GM10248 (cell line): ENCODE measurements around the gene KLRB1.

Experiments
- CTCF ChIA-PET: fragments of 300-600 bp; sonication (Branson Sonifier 250); formaldehyde crosslinking; extraction: SDS; loops from one replicate; lab custom pipeline; 2021; ENCODE audit warnings: antibody characterized with exemption; lab: Yijun Ruan, JAX
- POLR2A ChIA-PET: fragments of 350-650 bp; sonication (Branson Sonifier 250); formaldehyde crosslinking; extraction: SDS; loops from one replicate; lab custom pipeline; 2020; ENCODE audit warnings: antibody characterized with exemption; lab: Yijun Ruan, JAX
- DNase-seq: peaks from one replicate; pipeline ENCODE4 v3.0.0; 2012; ENCODE audit errors: extremely low spot score
- TF ChIP-seq, protein P1 (sequence below): IDR thresholded peaks from 2 replicates; pipeline ENCODE4 v1.5.1; 2012; ENCODE audit warnings: mild to moderate bottlenecking, low read depth; ENCODE audit errors: extremely low read depth, missing control alignments, control extremely low read depth

Gene KLRB1

GRCh38 chr12:9636851-9637206 is 29.1 kb upstream of the KLRB1 start:
- POLR2A ChIA-PET = no interaction called here
- CTCF ChIA-PET = interaction anchor here (1.0 to 4.2 kb wide), 5 partner anchors 29 to 113 kb away, joined by 3 to 21 read pairs (median 3); no protein-coding TSS in a partner anchor
- DNase-seq = no peak
- TF ChIP-seq, protein P1, sequence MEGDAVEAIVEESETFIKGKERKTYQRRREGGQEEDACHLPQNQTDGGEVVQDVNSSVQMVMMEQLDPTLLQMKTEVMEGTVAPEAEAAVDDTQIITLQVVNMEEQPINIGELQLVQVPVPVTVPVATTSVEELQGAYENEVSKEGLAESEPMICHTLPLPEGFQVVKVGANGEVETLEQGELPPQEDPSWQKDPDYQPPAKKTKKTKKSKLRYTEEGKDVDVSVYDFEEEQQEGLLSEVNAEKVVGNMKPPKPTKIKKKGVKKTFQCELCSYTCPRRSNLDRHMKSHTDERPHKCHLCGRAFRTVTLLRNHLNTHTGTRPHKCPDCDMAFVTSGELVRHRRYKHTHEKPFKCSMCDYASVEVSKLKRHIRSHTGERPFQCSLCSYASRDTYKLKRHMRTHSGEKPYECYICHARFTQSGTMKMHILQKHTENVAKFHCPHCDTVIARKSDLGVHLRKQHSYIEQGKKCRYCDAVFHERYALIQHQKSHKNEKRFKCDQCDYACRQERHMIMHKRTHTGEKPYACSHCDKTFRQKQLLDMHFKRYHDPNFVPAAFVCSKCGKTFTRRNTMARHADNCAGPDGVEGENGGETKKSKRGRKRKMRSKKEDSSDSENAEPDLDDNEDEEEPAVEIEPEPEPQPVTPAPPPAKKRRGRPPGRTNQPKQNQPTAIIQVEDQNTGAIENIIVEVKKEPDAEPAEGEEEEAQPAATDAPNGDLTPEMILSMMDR = no peak

DNA sequence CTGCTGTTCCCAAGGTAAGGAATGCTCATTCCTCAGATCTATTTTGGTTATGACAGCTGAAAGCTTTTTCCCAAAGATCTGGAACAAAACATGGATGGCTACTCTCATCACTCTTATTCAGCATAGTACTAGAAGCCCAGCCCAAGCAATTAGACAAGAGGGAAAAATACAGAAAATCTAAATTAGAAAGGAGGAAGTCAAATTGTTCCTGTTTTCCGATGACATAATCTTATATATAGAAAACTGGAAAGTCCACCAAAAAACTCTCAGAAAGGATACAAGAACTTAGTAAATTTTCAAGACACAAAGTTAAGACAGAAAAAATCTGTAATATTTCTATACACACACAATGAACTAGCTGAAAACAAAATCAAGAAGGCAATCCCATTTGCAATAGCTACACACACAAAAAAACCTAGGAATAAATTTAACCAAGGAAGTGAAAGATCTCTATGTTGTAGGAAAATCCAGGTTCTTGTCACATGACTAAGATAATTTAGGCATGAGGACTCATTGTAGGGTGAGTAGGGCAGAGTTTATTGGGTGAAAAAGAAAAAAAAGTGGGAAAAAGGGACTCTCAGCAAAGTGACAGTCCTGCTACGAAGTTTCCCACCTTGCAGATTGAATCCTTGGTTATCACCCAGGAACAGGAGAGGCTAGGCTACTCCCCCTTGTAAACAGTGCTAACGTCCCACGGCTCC is 28.6 kb upstream of the KLRB1 start:
- TF ChIP-seq, protein P1 = no peak
- CTCF ChIA-PET = interaction anchor here (1.0 to 4.3 kb wide), 10 partner anchors 11 to 114 kb away, joined by 3 to 23 read pairs (median 3); no protein-coding TSS in a partner anchor
- POLR2A ChIA-PET = no interaction called here

GRCh38 chr12:9634969-9635754 is 27.4 kb upstream of the KLRB1 start:
- TF ChIP-seq, protein P1 = no peak
- no peak for DNase-seq
- ChIA-PET POLR2A (no interaction called here), CTCF (interaction anchor here (0.7 to 4.3 kb wide), 23 partner anchors 9 to 303 kb away, joined by 3 to 23 read pairs (median 4); partner anchors contain the start of gene CLEC2D)

More for the DNA sequence above, 28.6 kb upstream of the KLRB1 start:
- DNase-seq = no peak

GRCh38 chr12:9634177-9634803 is 26.6 kb upstream of the KLRB1 start:
- peak; percentile 63 for DNase-seq
- ChIA-PET CTCF (interaction anchor here (0.7 to 4.3 kb wide), 23 partner anchors 10 to 302 kb away, joined by 3 to 23 read pairs (median 5); partner anchors contain the start of gene CLEC2D), POLR2A (no interaction called here)
- TF ChIP-seq, protein P1 = peak; percentile 71

DNA sequence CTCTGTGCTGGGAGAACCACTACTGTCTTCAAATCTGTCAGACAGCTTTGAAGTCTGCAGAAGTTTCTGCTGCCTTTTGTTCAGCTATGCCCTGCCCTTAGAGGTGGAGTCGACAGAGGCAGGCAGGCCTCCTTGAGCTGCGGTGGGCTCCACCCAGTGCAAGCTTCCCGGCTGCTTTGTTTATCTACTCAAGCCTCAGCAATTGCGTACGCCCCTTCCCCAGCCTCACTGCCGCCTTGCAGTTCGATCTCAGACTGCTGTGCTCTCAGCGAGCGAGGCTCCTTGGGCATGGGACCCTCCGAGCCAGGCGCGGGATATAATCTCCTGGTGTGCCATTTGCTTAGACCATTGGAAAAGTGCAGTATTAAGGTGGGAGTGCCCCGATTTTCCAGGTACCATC is 25.1 kb upstream of the KLRB1 start:
- ChIA-PET POLR2A (no interaction called here), CTCF (interaction anchor here (0.9 to 4.3 kb wide), 9 partner anchors 15 to 310 kb away, joined by 3 to 23 read pairs (median 5); no protein-coding TSS in a partner anchor)
- no peak for DNase-seq
- TF ChIP-seq, protein P1 = no peak

GRCh38 chr12:9626821-9627220 is 19.1 kb upstream of the KLRB1 start:
- TF ChIP-seq, protein P1 = no peak
- no peak for DNase-seq
- CTCF ChIA-PET = no interaction called here
- POLR2A ChIA-PET = no interaction called here
